T-helper 2 cell (primary cell): ENCODE measurements around the gene CD69.

ENCODE experiments used
- DNase-seq, 5 experiments: peaks; one replicate each; pipeline versions ENCODE4 v3.0.0 to v3.0.0-alpha.2; 2012 to 2022
- total RNA-seq, 2 donors: gene quantifications; one replicate each; lab custom pipeline; 2026; lab: John Stamatoyannopoulos, UW

CD69 gene
- 1,550 to 1,986 reads per million in 2 donors for total RNA-seq

GRCh38 chr12:9760699-9761418 lies at the start of gene CD69:
Gene CD69, minus strand, starts transcription at chr12:9760901. Its CDS starts 81 bp downstream, at chr12:9760820.
- DNase-seq: peak in 4 of 5 experiments; percentile 68 to 94 (median 78)

- DNase-seq: no peak
These were observed 49.2 kb upstream of the CD69 start for GRCh38 chr12:9809866-9810265.

GRCh38 chr12:9809338-9809737 lies 48.6 kb upstream of the CD69 start:
- no peak for DNase-seq

- DNase-seq: no peak
These were observed 47.8 kb upstream of the CD69 start for GRCh38 chr12:9808504-9808903.

- DNase-seq: no peak
These were observed 46.0 kb upstream of the CD69 start for GRCh38 chr12:9806714-9807113.

- DNase-seq: no peak
These were observed 45.2 kb upstream of the CD69 start for GRCh38 chr12:9805883-9806282.

- no peak for DNase-seq
These were observed 39.3 kb upstream of the CD69 start for GRCh38 chr12:9799961-9800360.

- DNase-seq: peak in 4 of 5 experiments; percentile 21 to 91 (median 50)
These were observed 37.3 kb upstream of the CD69 start for GRCh38 chr12:9797722-9798619.

GRCh38 chr12:9796971-9797370 lies 36.3 kb upstream of the CD69 start:
- no peak for DNase-seq

- peak in 3 of 5 experiments; percentile 11 to 81 (median 30) for DNase-seq
These were observed 35.6 kb upstream of the CD69 start for GRCh38 chr12:9796346-9796745.

- no peak for DNase-seq
These were observed 35.2 kb upstream of the CD69 start for GRCh38 chr12:9795945-9796344.

- DNase-seq: peak in 1 of 5 experiments; percentile 48
These were observed 33.9 kb upstream of the CD69 start for GRCh38 chr12:9794484-9795093.

GRCh38 chr12:9793779-9794395 lies 33.2 kb upstream of the CD69 start:
- DNase-seq: peak in 2 of 5 experiments; percentile 7 to 43

- DNase-seq: peak in 1 of 5 experiments; percentile 63
These were observed 32.4 kb upstream of the CD69 start for GRCh38 chr12:9792961-9793617.

- DNase-seq: no peak
These were observed 31.6 kb upstream of the CD69 start for GRCh38 chr12:9792185-9792900.

- no peak for DNase-seq
These were observed 26.3 kb upstream of the CD69 start for GRCh38 chr12:9786726-9787717.

GRCh38 chr12:9784816-9785215 lies 24.1 kb upstream of the CD69 start:
- DNase-seq: no peak

GRCh38 chr12:9784326-9784725 lies 23.6 kb upstream of the CD69 start:
- no peak for DNase-seq

GRCh38 chr12:9782547-9783382 lies 22.1 kb upstream of the CD69 start:
- DNase-seq: no peak
